NCI-H2196 treated with DMSO at 0.1 percent for 48 hours (cell line): Measurements from ENCODE around the gene KDM8.

Source experiments
- DNase-seq: peaks from one replicate; lab custom pipeline; 2025; ENCODE audit not compliant: unreplicated experiment; lab: John Stamatoyannopoulos, UW

The KDM8 gene

DNA sequence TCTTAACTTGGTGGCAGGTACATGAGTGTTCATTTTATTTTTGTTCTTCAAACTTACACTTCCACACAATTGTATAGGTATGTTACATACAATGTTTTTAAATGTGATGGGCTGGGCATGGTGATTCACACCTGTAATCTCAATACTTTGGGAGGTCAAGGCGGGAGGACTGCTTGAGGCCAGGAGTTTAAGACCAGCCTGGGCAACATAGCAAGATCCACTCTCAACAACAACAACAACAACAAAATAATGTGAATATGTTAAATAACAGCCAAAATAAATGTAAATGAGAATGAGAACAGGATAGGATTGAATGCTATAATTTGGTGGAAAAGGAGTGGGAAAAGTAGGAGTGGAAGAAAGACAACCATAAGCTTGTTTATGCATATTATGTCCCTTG is 62.7 kb downstream of the KDM8 start:
- DNase-seq, result no peak

DNA sequence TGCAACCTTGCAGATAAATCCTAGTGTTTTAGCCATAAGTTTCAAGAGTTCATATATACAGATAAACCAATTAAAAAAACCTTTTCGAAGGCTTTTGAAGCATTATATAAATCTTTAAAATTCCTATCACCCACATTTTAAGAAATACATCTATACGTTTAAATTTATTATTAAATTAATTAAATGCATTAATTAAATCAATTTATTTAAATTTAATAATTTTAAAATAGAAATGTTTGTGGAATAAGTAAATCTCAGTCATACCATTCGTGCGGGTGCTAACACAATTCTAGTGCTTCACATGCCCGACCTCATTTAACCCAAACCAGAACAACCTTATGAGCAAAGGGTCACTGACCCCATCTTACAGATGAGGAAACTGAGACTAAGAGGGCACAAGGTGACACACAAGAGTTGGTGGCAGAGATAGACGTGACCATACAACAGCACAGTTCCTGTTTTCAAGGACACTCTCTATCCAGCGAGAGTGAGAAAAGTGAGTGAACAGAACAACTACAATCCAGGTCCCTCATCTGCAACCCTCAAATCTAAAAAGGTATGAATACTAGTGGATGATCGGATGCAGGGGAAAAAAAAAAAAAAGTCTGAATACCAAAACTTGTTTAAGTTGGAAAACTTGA is 63.8 kb downstream of the KDM8 start:
- no peak for DNase-seq

DNA sequence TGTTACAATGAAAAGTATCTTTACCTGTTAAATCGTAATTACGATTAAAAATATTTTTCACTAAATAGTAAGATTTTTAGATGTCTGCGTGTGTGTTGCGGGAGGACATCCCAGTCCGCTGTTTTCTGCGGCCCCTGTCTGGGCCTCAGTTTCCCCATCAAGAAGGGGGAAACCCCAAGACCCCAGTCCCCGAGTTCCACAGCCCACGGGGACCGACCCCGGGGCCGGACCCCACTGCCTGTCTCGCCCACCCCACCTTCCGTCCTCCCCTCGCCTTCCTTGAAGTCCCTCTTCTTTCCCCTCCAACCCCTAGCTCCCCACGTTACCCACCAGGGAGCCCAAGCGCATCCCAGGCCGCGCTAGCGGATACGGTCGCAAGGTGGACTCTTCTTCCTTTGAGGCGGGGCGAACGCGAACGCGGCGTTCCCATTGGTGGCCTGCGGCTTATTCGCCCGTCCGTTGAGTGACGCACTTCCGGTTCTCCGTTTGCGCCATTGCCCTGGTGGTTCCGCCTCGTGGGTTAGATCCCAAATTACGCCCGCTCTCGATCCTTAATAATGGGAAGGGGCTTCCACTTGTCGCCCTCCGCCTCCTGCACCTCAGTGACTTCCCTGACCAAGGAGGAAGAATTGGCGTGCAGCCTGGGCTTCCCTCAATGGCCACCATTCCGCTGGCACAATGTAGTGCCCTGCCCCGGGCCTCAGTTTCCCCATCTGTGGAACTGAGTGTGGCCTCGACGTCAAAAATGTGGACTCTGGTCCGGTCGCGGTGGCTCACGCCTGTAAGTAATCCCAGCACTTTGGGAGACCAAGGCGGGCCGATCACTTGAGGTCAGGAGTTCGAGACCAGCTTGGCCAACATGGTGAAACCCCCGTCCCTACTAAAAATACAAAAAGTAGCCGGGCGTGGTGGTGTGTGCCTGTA is 65.3 kb downstream of the KDM8 start, which contains the start of gene NSMCE1:
NSMCE1 (minus strand) TSS at position 397 of the 924 bp plus-strand sequence. CDS start 11,202 bp downstream, outside the sequence.
- DNase-seq, result peak; percentile 73

DNA sequence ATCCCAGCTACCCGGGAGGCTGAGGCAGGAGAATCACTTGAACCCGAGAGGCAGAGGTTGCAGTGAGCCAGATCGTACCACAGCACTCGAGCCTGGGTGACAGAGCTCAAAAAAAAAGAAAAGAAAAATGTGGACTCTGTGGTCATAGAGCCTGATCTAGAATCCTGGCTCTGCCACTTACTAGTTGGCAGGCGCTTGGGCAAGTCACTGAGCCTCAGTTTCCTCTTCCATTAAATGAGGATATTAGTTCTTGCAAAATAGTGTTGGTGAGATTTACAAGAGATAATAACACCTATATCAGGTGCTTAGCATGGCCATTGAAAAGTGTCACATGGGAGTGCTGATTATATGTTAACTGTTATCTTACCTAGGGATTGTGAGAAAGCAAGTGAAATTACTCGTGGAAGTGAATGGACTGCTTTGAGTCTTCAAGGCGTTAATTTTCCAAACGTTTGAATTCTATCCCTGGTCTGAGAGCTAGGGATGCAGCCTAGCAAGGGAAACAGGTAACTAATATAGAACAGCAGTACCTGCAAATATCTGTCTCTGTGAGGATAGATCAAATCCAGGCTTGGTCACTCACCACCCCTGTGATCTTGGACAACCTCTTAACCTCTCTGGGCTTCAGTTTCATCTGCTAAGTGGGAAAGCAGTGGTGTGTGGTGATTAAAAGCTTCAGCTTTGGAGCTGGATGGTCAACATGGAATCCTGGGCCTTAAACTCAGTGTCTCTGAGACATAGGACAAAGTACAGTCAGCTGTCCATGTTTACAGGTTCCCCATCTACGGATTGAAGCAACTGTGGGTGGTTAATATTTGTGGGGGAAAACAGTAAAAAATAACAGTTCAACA is 66.2 kb downstream of the KDM8 start:
- DNase-seq, result no peak

- no peak for DNase-seq
Measured at GRCh38 chr16:27270349-27270748, 67.0 kb downstream of the KDM8 start.
